Pons (tissue), 1 donor: ENCODE results near the gene USH2A.

Source experiments
- DNase-seq: peaks from one replicate; pipeline ENCODE4 v3.0.0-alpha.2; 2016; ENCODE audit warnings: low spot score

Gene USH2A

GRCh38 chr1:216285052-216285451, 138.2 kb downstream of the USH2A start:
- no peak for DNase-seq

GRCh38 chr1:216281757-216282156, 141.5 kb downstream of the USH2A start:
- no peak for DNase-seq

GRCh38 chr1:216270086-216270773, 153.0 kb downstream of the USH2A start:
- DNase-seq = no peak

GRCh38 chr1:216261631-216262030, 161.6 kb downstream of the USH2A start:
- DNase-seq = no peak

- DNase-seq = no peak
Observed at GRCh38 chr1:216258856-216259255, 164.4 kb downstream of the USH2A start.

- no peak for DNase-seq
Observed at GRCh38 chr1:216258386-216258785, 164.9 kb downstream of the USH2A start.

- DNase-seq = no peak
Observed at GRCh38 chr1:216250861-216251260, 172.4 kb downstream of the USH2A start.

- DNase-seq = no peak
Observed at GRCh38 chr1:216248628-216249027, 174.6 kb downstream of the USH2A start.

GRCh38 chr1:216247937-216248336, 175.3 kb downstream of the USH2A start:
- DNase-seq = no peak

- no peak for DNase-seq
Observed at GRCh38 chr1:216246577-216247203, 176.6 kb downstream of the USH2A start.

GRCh38 chr1:216238844-216239243, 184.4 kb downstream of the USH2A start:
- no peak for DNase-seq

- no peak for DNase-seq
Observed at GRCh38 chr1:216237927-216238542, 185.2 kb downstream of the USH2A start.

- DNase-seq = no peak
Observed at GRCh38 chr1:216224233-216224632, 199.0 kb downstream of the USH2A start.

- peak; percentile 2 for DNase-seq
Observed at GRCh38 chr1:216223486-216223885, 199.8 kb downstream of the USH2A start.

- no peak for DNase-seq
Observed at GRCh38 chr1:216222288-216222687, 201.0 kb downstream of the USH2A start.

- DNase-seq = peak; percentile 93
Observed at GRCh38 chr1:216221260-216221700, 202.0 kb downstream of the USH2A start.

GRCh38 chr1:216216305-216216704, 206.9 kb downstream of the USH2A start:
- DNase-seq = no peak

- no peak for DNase-seq
Observed at GRCh38 chr1:216215169-216215568, 208.1 kb downstream of the USH2A start.

GRCh38 chr1:216212826-216213225, 210.4 kb downstream of the USH2A start:
- no peak for DNase-seq

GRCh38 chr1:216210081-216210480, 213.2 kb downstream of the USH2A start:
- DNase-seq = no peak

- DNase-seq = no peak
Observed at GRCh38 chr1:216209125-216209524, 214.1 kb downstream of the USH2A start.

GRCh38 chr1:216207154-216207553, 216.1 kb downstream of the USH2A start:
- DNase-seq = no peak

- no peak for DNase-seq
Observed at GRCh38 chr1:216205176-216205575, 218.1 kb downstream of the USH2A start.
